ENCODE measurements around the gene NOC4L. TPM values are rescaled to one million over a fixed set of nuclear protein-coding genes. Genes with fewer than 3 reads are reported as not detected.

NOC4L gene
- total and polyA plus RNA-seq, 2 experiments from 2014 or later = 42.4 to 54.7 TPM

DNA sequence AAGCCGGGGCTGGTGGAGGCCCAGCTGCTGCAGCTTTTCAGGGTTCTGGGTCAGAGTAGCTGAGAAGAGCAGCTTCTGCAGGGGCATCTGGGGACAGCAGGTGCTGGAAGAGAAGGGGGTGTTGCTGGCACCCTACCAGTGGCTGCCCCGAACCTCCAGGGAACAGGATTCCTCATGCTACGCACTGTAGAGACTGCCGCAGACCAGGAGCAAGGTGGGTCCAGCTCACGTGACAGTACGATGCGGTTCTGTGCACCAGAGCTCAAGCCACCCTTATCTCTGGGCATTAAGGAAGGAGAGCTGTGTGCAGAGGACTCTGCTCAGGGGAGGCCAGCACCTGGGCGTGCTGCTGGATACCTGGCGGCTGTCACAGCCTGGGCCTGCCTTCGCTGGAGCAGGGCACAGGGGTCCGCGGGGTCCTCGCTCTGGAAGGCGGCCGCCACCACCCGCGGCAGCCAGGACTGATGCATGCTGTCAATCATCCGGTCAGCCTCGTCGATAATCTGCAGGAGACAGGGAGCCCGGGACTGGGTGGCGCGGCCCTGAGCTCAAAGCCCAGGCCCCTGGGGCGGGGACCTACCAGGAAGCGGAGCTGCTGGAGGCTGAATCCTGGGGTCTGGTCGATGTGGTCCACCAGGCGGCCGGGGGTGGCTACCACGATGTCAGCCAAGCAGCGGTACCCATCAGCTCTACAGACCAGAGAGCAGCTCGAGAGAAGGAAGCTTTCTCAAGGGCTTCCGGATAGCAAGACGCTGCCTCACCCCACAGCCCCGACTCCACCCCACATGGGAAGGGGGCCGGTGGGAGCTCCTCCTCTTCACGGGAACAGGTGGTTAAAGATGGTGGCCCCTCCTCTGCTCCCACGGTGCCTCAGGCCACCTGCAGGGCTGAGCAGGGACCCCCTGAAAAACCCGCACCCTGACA is 3.1 kb upstream of the NOC4L start:
- H3K4me1 ChIP-seq (ENCODE audit: insufficient read depth) = 0 out of 2 replicates have a peak, but pooled peaks cover 2% of the 10 kb centered on the region
- no peak overlapping the region for H3K27ac Mint-ChIP-seq
- peaks cover 31% of the 10 kb centered on the region for H3K79me2 ChIP-seq (replicated peaks; ENCODE audit: insufficient read depth)
- TF ChIP-seq STAT1 (IDR thresholded peaks at IDR 0.05; ENCODE audit: unreplicated experiment) = no peak
- no peak for TF ChIP-seq ZNF114 (CRISPR knock-in tag; IDR thresholded peaks at IDR 0.05)
- no peak for TF ChIP-seq EZH2 (IDR thresholded peaks at IDR 0.05; ENCODE audit: low read depth, unreplicated experiment)
- TF ChIP-seq, protein P1, sequence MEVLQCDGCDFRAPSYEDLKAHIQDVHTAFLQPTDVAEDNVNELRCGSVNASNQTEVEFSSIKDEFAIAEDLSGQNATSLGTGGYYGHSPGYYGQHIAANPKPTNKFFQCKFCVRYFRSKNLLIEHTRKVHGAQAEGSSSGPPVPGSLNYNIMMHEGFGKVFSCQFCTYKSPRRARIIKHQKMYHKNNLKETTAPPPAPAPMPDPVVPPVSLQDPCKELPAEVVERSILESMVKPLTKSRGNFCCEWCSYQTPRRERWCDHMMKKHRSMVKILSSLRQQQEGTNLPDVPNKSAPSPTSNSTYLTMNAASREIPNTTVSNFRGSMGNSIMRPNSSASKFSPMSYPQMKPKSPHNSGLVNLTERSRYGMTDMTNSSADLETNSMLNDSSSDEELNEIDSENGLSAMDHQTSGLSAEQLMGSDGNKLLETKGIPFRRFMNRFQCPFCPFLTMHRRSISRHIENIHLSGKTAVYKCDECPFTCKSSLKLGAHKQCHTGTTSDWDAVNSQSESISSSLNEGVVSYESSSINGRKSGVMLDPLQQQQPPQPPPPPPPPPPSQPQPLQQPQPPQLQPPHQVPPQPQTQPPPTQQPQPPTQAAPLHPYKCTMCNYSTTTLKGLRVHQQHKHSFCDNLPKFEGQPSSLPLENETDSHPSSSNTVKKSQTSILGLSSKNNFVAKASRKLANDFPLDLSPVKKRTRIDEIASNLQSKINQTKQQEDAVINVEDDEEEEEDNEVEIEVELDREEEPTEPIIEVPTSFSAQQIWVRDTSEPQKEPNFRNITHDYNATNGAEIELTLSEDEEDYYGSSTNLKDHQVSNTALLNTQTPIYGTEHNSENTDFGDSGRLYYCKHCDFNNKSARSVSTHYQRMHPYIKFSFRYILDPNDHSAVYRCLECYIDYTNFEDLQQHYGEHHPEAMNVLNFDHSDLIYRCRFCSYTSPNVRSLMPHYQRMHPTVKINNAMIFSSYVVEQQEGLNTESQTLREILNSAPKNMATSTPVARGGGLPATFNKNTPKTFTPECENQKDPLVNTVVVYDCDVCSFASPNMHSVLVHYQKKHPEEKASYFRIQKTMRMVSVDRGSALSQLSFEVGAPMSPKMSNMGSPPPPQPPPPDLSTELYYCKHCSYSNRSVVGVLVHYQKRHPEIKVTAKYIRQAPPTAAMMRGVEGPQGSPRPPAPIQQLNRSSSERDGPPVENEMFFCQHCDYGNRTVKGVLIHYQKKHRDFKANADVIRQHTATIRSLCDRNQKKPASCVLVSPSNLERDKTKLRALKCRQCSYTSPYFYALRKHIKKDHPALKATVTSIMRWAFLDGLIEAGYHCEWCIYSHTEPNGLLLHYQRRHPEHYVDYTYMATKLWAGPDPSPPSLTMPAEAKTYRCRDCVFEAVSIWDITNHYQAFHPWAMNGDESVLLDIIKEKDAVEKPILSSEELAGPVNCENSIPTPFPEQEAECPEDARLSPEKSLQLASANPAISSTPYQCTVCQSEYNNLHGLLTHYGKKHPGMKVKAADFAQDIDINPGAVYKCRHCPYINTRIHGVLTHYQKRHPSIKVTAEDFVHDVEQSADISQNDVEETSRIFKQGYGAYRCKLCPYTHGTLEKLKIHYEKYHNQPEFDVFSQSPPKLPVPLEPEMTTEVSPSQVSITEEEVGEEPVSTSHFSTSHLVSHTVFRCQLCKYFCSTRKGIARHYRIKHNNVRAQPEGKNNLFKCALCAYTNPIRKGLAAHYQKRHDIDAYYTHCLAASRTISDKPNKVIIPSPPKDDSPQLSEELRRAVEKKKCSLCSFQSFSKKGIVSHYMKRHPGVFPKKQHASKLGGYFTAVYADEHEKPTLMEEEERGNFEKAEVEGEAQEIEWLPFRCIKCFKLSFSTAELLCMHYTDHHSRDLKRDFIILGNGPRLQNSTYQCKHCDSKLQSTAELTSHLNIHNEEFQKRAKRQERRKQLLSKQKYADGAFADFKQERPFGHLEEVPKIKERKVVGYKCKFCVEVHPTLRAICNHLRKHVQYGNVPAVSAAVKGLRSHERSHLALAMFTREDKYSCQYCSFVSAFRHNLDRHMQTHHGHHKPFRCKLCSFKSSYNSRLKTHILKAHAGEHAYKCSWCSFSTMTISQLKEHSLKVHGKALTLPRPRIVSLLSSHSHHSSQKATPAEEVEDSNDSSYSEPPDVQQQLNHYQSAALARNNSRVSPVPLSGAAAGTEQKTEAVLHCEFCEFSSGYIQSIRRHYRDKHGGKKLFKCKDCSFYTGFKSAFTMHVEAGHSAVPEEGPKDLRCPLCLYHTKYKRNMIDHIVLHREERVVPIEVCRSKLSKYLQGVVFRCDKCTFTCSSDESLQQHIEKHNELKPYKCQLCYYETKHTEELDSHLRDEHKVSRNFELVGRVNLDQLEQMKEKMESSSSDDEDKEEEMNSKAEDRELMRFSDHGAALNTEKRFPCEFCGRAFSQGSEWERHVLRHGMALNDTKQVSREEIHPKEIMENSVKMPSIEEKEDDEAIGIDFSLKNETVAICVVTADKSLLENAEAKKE (CRISPR knock-in tag; IDR thresholded peaks at IDR 0.05) = no peak
- TF ChIP-seq POLR2AphosphoS5 (IDR thresholded peaks at IDR 0.05; ENCODE audit: low read depth) = no peak
- TF ChIP-seq, protein P2, sequence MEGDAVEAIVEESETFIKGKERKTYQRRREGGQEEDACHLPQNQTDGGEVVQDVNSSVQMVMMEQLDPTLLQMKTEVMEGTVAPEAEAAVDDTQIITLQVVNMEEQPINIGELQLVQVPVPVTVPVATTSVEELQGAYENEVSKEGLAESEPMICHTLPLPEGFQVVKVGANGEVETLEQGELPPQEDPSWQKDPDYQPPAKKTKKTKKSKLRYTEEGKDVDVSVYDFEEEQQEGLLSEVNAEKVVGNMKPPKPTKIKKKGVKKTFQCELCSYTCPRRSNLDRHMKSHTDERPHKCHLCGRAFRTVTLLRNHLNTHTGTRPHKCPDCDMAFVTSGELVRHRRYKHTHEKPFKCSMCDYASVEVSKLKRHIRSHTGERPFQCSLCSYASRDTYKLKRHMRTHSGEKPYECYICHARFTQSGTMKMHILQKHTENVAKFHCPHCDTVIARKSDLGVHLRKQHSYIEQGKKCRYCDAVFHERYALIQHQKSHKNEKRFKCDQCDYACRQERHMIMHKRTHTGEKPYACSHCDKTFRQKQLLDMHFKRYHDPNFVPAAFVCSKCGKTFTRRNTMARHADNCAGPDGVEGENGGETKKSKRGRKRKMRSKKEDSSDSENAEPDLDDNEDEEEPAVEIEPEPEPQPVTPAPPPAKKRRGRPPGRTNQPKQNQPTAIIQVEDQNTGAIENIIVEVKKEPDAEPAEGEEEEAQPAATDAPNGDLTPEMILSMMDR (conservative IDR thresholded peaks at IDR 0.05; ENCODE audit: low read depth in 2 of 2) = no peak
- TF ChIP-seq, protein P3, sequence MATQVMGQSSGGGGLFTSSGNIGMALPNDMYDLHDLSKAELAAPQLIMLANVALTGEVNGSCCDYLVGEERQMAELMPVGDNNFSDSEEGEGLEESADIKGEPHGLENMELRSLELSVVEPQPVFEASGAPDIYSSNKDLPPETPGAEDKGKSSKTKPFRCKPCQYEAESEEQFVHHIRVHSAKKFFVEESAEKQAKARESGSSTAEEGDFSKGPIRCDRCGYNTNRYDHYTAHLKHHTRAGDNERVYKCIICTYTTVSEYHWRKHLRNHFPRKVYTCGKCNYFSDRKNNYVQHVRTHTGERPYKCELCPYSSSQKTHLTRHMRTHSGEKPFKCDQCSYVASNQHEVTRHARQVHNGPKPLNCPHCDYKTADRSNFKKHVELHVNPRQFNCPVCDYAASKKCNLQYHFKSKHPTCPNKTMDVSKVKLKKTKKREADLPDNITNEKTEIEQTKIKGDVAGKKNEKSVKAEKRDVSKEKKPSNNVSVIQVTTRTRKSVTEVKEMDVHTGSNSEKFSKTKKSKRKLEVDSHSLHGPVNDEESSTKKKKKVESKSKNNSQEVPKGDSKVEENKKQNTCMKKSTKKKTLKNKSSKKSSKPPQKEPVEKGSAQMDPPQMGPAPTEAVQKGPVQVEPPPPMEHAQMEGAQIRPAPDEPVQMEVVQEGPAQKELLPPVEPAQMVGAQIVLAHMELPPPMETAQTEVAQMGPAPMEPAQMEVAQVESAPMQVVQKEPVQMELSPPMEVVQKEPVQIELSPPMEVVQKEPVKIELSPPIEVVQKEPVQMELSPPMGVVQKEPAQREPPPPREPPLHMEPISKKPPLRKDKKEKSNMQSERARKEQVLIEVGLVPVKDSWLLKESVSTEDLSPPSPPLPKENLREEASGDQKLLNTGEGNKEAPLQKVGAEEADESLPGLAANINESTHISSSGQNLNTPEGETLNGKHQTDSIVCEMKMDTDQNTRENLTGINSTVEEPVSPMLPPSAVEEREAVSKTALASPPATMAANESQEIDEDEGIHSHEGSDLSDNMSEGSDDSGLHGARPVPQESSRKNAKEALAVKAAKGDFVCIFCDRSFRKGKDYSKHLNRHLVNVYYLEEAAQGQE (IDR thresholded peaks at IDR 0.05; ENCODE audit: unreplicated experiment) = no peak
- no peak for TF ChIP-seq NANOG (IDR thresholded peaks at IDR 0.05; ENCODE audit: borderline replicate concordance)
- no peak for TF ChIP-seq CREB1 (CRISPR knock-in tag; IDR thresholded peaks at IDR 0.05; ENCODE audit: low read depth)
- no peak for TF ChIP-seq EZH2phosphoT487 (IDR thresholded peaks at IDR 0.05; ENCODE audit: unreplicated experiment)
- TF ChIP-seq, protein P4, sequence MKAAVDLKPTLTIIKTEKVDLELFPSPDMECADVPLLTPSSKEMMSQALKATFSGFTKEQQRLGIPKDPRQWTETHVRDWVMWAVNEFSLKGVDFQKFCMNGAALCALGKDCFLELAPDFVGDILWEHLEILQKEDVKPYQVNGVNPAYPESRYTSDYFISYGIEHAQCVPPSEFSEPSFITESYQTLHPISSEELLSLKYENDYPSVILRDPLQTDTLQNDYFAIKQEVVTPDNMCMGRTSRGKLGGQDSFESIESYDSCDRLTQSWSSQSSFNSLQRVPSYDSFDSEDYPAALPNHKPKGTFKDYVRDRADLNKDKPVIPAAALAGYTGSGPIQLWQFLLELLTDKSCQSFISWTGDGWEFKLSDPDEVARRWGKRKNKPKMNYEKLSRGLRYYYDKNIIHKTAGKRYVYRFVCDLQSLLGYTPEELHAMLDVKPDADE (IDR thresholded peaks at IDR 0.05) = no peak
- TF ChIP-seq ZNF331 (CRISPR knock-in tag; IDR thresholded peaks at IDR 0.05; ENCODE audit: low read depth) = no peak
- no peak for TF ChIP-seq JUNB (IDR thresholded peaks at IDR 0.05; ENCODE audit: unreplicated experiment)
- no peak for DNase-seq (ENCODE audit: low spot score)
- H3K9me2 ChIP-seq (ENCODE audit: insufficient read depth) = no peaks in the 10 kb centered on the region
- H3K36me3 Mint-ChIP-seq (ENCODE audit: low read depth) = peaks cover 57% of the 10 kb centered on the region
- H3F3A ChIP-seq (replicated peaks; ENCODE audit: low read depth) = 0 out of 2 replicates have a peak, but pooled peaks cover 3% of the 10 kb centered on the region
- no peak overlapping the region for H3K4me3 ChIP-seq
- no peaks in the 10 kb centered on the region for H3K36me3 ChIP-seq (ENCODE audit: insufficient read depth)
- H3K4me1 Mint-ChIP-seq = peaks cover 6% of the 10 kb centered on the region
- no peaks in the 10 kb centered on the region; the same call in none of the 2 replicates for H4K20me1 ChIP-seq (replicated peaks; ENCODE audit: insufficient read depth)
- H3K4me2 ChIP-seq = no peak overlapping the region
- H3K27me3 Mint-ChIP-seq (ENCODE audit: insufficient read depth, low read depth, poor library complexity) = peaks cover 38% of the 10 kb centered on the region
- H3K9me3 Mint-ChIP-seq = peaks cover 8% of the 10 kb centered on the region
- no peak overlapping the region for H2AFZ ChIP-seq
- H3K27ac ChIP-seq (ENCODE audit: low read depth) = no peak overlapping the region
- H3K4me3 Mint-ChIP-seq = no peak overlapping the region
- H3K27me3 ChIP-seq (ENCODE audit: insufficient read depth) = no peaks in the 10 kb centered on the region
- ATAC-seq = no peak

Measured in GM23338 (cell line).